Caco-2 (cell line): Measurements from ENCODE around the gene KCNA3. TPM values are rescaled to one million over a fixed set of nuclear protein-coding genes. Genes with fewer than 3 reads are reported as not detected.

Experiments
- BruUV-seq: library from RNA; stranded (reverse); fragments of 400-500 nt; replicated peaks from 2 replicates; lab custom pipeline; 2021; lab: Mats Ljungman, UMichigan
- CTCF ChIA-PET: fragments of 300-600 bp; sonication (Branson Sonifier 250); formaldehyde crosslinking; loops from one replicate; lab custom pipeline; 2022; ENCODE audit warnings: antibody characterized with exemption; lab: Charles Lee
- POLR2A ChIA-PET: fragments of 300-600 bp; sonication (Branson Sonifier 250); formaldehyde crosslinking; loops from one replicate; lab custom pipeline; 2022; ENCODE audit warnings: antibody characterized with exemption; lab: Charles Lee
- DNase-seq, 2 experiments: peaks; one replicate each; pipeline versions ENCODE4 v3.0.0 to v3.0.0-alpha.2; 2020 to 2022
- H3K27me3 ChIP-seq: replicated peaks from 2 replicates; pipeline ENCODE4 v1.6.0; 2011; ENCODE audit warnings: low read length; ENCODE audit not compliant: control insufficient read depth, insufficient read depth
- H3K36me3 ChIP-seq: 2 replicates; pipeline ENCODE4 v1.5.1; 2011; ENCODE audit warnings: low read length; ENCODE audit not compliant: control insufficient read depth, insufficient read depth
- H3K4me1 ChIP-seq: fragments of 250-450 bp; sonication (Bioruptor Pico); 2 replicates; pipeline ENCODE4 v1.5.1; 2020; ENCODE audit warnings: mild to moderate bottlenecking
- H3K4me3 ChIP-seq: 2 replicates; pipeline ENCODE4 v1.5.1; 2011; ENCODE audit warnings: low read depth, mild to moderate bottlenecking, control low read depth, low read length
- H3K9me3 ChIP-seq: fragments of 250-450 bp; sonication (Bioruptor Pico); 2 replicates; pipeline ENCODE4 v1.5.1; 2020; ENCODE audit warnings: mild to moderate bottlenecking, moderate library complexity
- H3K27ac Mint-ChIP-seq: one replicate; pipeline ENCODE4 v1.8.0; 2022; ENCODE audit warnings: mixed read lengths; ENCODE audit not compliant: unreplicated experiment
- H3K27me3 Mint-ChIP-seq: one replicate; pipeline ENCODE4 v1.8.0; 2022; ENCODE audit warnings: mixed read lengths; ENCODE audit not compliant: insufficient read depth, unreplicated experiment
- H3K36me3 Mint-ChIP-seq: one replicate; pipeline ENCODE4 v1.8.0; 2022; ENCODE audit warnings: mild to moderate bottlenecking, mixed read lengths; ENCODE audit not compliant: insufficient read depth, unreplicated experiment
- H3K4me1 Mint-ChIP-seq: one replicate; pipeline ENCODE4 v1.8.0; 2022; ENCODE audit warnings: low read depth, mixed read lengths; ENCODE audit not compliant: unreplicated experiment
- H3K4me3 Mint-ChIP-seq: one replicate; pipeline ENCODE4 v1.8.0; 2022; ENCODE audit warnings: mild to moderate bottlenecking, moderate library complexity, mixed read lengths; ENCODE audit not compliant: unreplicated experiment
- H3K9me3 Mint-ChIP-seq: one replicate; pipeline ENCODE4 v1.8.0; 2022; ENCODE audit warnings: mixed read lengths; ENCODE audit not compliant: unreplicated experiment
- CTCF ChIP-seq, 2 experiments: fragments of 200-600 bp in 1 of 2; IDR thresholded peaks; 1 replicate in 1 of 2; 2 replicates in 1 of 2; pipeline versions ENCODE4 v1.5.1 to v1.8.0; 2011 to 2022; ENCODE audit warnings: antibody characterized with exemption in 1 of 2, control low read depth in 1 of 2, inconsistent platforms in 1 of 2, low read depth in 1 of 2, low read length in 1 of 2, mild to moderate bottlenecking in 1 of 2, moderate library complexity in 1 of 2; ENCODE audit not compliant: insufficient read depth in 1 of 2, severe bottlenecking in 1 of 2, unreplicated experiment in 1 of 2
- intact Hi-C: fragments of 100-400 bp; cut with micrococcal nuclease; formaldehyde crosslinking; loops from one replicate; pipeline ENCODE4 v1.10.0; 2022; ENCODE audit not compliant: unreplicated experiment
- total RNA-seq: library from RNA; stranded (reverse); gene quantifications from 2 replicates; pipeline ENCODE4 v1.2.3, GENCODE V29; 2022

Gene KCNA3
- total RNA-seq, 1 experiment from 2014 or later = not detected

GRCh38 chr1:110671361-110671760, 3.4 kb downstream of the KCNA3 start:
- ChIA-PET POLR2A (no interaction called here), CTCF (no interaction called here)
- no peak for TF ChIP-seq CTCF (IDR thresholded peaks at IDR 0.05; ENCODE audit: insufficient read depth in 1 of 2, low read depth in 1 of 2, low read length in 1 of 2, severe bottlenecking in 1 of 2, unreplicated experiment in 1 of 2)
- Histone ChIP-seq H3K4me1 (no peaks in the 10 kb centered on the region), H3K27me3 (no peaks in the 10 kb centered on the region), H3K4me3 (no peak overlapping the region), H3K9me3 (no peaks in the 10 kb centered on the region), H3K36me3 (no peaks in the 10 kb centered on the region)
- no peak for DNase-seq
- H3K36me3 Mint-ChIP-seq = no peaks in the 10 kb centered on the region
- no peak overlapping the region for H3K27ac Mint-ChIP-seq
- intact Hi-C loops = no loop called here
- no peak overlapping the region for H3K4me3 Mint-ChIP-seq
- no peaks in the 10 kb centered on the region for H3K9me3 Mint-ChIP-seq
- H3K27me3 Mint-ChIP-seq = peaks cover 5% of the 10 kb centered on the region
- no peaks in the 10 kb centered on the region for H3K4me1 Mint-ChIP-seq
- BruUV-seq = no TSS peak

DNA sequence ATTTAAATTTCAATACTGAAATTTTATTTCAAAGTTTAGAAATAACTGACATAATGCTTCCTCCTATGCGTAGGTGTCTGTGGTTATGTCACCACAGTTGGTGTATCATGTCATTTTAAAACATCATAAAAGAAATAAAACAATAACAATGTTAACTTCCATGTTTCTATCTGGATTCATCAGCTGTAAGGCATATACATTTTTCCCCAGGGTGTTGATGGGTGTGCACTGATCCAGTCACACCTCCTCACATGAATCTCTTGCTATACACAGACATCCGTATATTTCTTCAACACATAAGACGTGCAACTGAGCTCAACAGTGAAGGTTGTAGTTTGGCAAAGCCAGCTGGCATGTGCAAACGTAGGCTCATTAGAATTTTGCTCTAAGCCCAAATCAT, 6.2 kb downstream of the KCNA3 start:
- H3K4me1 Mint-ChIP-seq = no peaks in the 10 kb centered on the region
- Histone ChIP-seq H3K27me3 (no peaks in the 10 kb centered on the region), H3K36me3 (no peaks in the 10 kb centered on the region), H3K4me1 (no peaks in the 10 kb centered on the region), H3K4me3 (no peak overlapping the region), H3K9me3 (no peaks in the 10 kb centered on the region)
- peaks cover 5% of the 10 kb centered on the region for H3K27me3 Mint-ChIP-seq
- TF ChIP-seq CTCF (IDR thresholded peaks at IDR 0.05; ENCODE audit: insufficient read depth in 1 of 2, low read depth in 1 of 2, low read length in 1 of 2, severe bottlenecking in 1 of 2, unreplicated experiment in 1 of 2) = no peak
- no peaks in the 10 kb centered on the region for H3K9me3 Mint-ChIP-seq
- BruUV-seq = no TSS peak
- intact Hi-C loops = no loop called here
- no peak for DNase-seq
- H3K4me3 Mint-ChIP-seq = no peak overlapping the region
- H3K27ac Mint-ChIP-seq = no peak overlapping the region
- POLR2A ChIA-PET = no interaction called here
- CTCF ChIA-PET = no interaction called here
- H3K36me3 Mint-ChIP-seq = no peaks in the 10 kb centered on the region

DNA sequence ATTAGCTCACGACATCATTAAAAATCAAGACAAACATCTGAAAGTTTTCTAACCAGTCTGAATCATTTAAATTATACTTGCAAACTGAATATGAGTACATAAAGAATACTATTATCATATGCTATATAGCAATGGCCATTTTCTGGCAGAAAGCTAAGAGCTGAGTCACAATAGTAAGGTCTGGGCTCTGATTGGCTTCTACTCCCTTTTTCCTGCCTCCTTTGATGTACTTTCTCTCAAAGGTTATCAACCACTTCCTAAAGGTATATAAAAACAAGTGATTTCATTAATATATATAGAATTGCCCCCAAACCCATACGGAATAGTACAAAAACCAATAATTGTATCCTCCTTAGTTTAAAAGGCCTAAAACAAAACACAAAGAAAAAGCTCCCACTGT, 7.0 kb downstream of the KCNA3 start:
- Histone ChIP-seq H3K4me3 (no peak overlapping the region), H3K4me1 (no peaks in the 10 kb centered on the region), H3K9me3 (no peaks in the 10 kb centered on the region), H3K27me3 (no peaks in the 10 kb centered on the region), H3K36me3 (no peaks in the 10 kb centered on the region)
- H3K27ac Mint-ChIP-seq = no peak overlapping the region
- H3K27me3 Mint-ChIP-seq = peaks cover 5% of the 10 kb centered on the region
- DNase-seq = no peak
- no peaks in the 10 kb centered on the region for H3K9me3 Mint-ChIP-seq
- POLR2A ChIA-PET = no interaction called here
- no peak for TF ChIP-seq CTCF (IDR thresholded peaks at IDR 0.05; ENCODE audit: insufficient read depth in 1 of 2, low read depth in 1 of 2, low read length in 1 of 2, severe bottlenecking in 1 of 2, unreplicated experiment in 1 of 2)
- no TSS peak for BruUV-seq
- H3K4me3 Mint-ChIP-seq = no peak overlapping the region
- intact Hi-C loops = no loop called here
- no peaks in the 10 kb centered on the region for H3K36me3 Mint-ChIP-seq
- no peaks in the 10 kb centered on the region for H3K4me1 Mint-ChIP-seq
- CTCF ChIA-PET = no interaction called here
